ENCODE measurements around the gene ITGAX. TPM values are rescaled to one million over a fixed set of nuclear protein-coding genes. Genes with fewer than 3 reads are reported as not detected.
"Not testable (repeated sequence)": the region's sequence is repeated elsewhere in the genome, so short reads cannot be mapped to it uniquely, and the experiment has no call there.

ITGAX gene
- polyA plus RNA-seq, 3 donors = 0.51 to 1.1 (median 0.83) TPM

DNA sequence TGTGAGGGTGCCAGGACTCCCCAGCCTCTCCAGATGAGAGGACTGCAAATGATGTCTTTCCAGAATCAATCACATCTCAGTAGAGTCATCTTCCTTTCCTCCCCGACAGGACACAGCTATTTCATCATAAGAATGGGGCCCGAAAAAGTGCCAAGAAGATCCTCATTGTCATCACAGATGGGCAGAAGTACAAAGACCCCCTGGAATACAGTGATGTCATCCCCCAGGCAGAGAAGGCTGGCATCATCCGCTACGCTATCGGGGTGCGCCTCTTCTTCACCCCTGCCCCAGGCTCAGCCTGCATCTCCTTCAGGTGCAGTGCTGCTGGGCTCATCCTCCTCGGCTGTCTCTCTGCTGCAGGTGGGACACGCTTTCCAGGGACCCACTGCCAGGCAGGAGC, 52.4 kb downstream of the ITGAX start:
- DNase-seq = no peak

DNA sequence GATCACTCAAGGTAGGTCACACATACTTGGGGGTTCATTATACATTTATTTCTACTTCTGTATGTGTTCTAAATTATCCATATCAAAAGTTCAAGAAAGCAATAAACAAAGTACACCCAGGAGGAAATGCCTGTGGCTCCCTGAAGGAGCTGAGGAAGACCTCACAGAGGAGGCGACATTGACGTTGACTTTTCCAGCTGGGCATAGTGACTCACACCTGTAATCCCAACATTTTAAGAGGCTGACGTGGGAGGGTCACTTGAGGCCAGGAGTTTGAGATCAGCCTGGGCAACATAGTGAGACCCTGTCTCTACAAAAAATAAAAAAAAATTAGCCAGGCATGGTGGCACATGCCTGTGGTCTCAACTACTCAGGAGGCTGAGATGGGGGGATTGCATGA, 54.5 kb downstream of the ITGAX start:
- no peak for DNase-seq

DNA sequence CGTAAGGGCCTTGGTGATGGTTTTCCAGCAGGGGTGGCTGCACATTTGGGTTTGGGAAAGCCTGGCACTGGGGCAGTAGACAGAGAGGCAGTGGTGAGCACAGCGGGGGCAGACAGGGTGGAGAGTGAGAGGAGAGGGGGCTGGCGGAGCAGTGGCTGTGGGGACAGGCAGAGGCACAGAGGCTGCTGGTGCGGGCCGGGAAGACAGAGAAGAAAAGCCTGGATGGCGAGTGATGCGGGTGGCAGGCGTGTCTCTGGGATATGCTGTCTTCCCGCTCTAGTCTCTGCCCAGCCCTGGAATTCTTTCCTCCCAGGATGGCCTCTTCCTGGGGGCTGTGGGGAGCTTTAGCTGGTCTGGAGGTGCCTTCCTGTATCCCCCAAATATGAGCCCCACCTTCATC, 55.1 kb downstream of the ITGAX start:
- no peak for DNase-seq

DNA sequence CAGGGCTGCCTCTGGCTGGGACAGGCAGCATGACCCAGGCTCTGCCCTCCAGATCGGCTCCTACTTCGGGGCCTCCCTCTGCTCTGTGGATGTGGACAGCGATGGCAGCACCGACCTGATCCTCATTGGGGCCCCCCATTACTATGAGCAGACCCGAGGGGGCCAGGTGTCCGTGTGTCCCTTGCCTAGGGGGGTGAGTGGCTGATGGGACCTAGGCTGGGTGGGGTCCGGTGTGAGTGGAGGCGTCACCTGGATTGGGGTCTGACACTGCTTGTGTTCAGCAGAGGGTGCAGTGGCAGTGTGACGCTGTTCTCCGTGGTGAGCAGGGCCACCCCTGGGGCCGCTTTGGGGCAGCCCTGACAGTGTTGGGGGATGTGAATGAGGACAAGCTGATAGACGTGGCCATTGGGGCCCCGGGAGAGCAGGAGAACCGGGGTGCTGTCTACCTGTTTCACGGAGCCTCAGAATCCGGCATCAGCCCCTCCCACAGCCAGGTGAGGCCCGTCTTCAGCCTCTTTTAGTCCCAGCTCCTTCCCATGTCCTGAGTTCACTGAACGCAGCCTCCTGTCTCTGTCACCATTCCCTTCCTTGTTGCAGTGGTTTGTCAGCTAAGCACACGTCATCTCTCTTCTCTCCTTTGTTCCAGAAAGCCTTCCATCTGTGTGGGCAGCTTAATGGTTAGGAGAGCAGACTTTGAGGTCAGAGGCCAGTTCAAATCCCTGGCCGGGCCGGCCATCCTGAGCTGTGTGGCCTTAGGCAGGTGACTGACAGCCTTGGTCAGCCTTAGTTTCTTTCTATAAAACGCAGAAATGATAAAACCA, 56.3 kb downstream of the ITGAX start:
- DNase-seq = no peak

DNA sequence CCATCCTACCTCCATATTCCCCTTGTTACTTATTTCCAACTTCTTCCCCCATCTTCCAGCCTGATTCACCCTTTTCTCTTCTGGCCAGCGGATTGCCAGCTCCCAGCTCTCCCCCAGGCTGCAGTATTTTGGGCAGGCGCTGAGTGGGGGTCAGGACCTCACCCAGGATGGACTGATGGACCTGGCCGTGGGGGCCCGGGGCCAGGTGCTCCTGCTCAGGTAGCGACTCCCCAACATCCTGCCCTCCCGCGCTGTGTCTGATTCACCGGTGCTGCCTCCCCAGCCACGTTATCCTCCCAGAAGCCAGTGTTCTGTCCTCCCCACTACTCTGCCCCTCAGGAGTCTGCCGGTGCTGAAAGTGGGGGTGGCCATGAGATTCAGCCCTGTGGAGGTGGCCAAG, 57.8 kb downstream of the ITGAX start:
- no peak for DNase-seq

DNA sequence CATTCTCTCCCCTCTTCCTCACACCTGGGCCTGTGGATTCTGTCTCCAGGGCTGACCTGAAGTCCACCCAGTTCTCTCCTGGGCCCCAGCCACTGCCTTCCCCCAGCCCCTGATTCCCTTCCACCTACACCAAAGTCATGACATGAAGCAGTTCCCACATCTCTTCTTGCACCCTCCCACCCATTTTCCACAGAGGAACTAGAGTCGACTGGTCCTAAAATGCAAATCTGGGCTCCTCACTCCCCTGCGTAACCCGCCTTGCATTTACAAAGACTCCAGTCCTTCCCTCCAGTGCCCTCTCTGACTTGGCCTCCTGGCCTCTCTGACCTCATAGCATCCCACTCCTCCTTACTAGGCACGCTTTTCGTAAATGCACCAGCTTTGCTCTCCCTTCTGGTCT, 58.4 kb downstream of the ITGAX start:
- no peak for DNase-seq

DNA sequence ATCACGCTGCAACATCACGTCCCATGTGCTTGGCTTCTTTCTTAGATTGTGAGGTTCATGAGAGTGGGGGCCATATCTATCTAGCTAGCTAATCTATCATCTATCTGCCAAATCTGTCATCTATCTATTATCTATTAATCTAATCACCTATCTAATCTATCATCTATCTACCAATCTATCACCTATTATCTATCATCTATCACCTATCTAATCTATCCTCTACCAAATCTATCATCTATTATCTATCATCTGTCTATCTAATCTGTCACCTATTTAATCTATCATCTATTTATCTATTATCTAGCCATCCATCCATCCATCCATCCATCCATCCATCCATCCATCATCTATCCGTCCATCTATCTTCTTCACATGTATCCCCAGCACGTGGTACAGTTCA, 59.0 kb downstream of the ITGAX start:
- no peak for DNase-seq

DNA sequence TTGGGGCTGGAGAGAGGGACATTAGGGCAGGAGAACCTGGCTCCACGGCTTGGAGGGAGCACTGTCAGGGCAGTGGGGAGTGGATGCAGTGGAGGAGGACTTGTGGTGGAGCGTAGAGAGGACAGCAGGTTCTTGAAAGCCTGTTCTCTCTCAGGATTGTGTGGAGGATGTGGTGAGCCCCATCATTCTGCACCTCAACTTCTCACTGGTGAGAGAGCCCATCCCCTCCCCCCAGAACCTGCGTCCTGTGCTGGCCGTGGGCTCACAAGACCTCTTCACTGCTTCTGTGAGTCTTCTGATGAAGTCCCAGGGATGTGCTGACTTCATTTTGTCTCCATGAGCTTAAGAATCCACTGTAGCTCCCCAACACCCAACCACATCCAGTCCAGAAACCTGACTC, 59.7 kb downstream of the ITGAX start:
- no peak for DNase-seq

DNA sequence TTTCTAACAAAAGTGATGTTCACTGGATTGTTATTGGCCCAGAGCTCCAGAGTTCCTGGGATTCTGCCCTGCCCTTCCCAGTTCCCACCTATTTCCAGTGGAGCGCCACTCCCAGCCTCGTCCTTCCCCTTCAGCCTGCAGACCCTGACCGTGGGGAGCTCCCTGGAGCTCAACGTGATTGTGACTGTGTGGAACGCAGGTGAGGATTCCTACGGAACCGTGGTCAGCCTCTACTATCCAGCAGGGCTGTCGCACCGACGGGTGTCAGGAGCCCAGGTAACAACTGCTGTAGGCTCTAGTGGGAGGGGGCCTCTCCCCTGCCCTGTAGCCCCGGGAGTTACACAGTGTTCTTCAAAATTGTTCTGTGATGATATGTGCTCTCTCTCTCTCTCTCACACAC, 61.4 kb downstream of the ITGAX start:
- no peak for DNase-seq

DNA sequence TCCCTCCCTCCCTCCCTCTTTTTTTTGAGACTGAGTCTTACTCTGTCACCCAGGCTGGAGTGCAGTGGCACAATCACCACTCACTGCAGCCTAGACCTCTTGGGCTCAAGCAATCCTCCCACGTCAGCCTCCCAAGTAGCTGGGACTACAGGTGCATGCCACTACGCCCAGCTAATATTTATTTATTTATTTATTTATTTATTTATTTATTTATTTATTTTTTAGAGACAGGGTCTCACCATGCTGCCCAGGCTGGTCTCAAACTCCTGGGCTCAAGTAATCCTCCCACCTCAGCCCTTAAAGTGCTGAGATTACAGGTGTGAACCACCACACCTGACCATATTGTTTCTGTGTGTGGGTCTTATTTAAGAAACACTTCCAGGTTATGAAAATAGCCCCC, 62.1 kb downstream of the ITGAX start:
- DNase-seq = not testable (repeated sequence)

DNA sequence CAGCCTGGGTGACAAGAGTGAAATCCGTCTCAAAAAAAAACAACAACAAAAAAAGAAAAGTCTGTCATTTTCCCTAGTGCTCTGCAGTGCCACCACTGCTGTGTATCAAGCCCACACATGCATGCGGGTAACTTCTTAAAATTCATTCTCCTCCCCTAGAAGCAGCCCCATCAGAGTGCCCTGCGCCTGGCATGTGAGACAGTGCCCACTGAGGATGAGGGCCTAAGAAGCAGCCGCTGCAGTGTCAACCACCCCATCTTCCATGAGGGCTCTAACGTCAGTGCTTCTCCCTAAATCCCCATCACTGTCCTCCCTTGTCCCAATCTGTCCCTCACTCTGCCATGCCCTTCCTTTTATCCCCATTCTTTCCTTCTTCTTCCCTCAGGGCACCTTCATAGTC, 62.9 kb downstream of the ITGAX start:
- DNase-seq = no peak

DNA sequence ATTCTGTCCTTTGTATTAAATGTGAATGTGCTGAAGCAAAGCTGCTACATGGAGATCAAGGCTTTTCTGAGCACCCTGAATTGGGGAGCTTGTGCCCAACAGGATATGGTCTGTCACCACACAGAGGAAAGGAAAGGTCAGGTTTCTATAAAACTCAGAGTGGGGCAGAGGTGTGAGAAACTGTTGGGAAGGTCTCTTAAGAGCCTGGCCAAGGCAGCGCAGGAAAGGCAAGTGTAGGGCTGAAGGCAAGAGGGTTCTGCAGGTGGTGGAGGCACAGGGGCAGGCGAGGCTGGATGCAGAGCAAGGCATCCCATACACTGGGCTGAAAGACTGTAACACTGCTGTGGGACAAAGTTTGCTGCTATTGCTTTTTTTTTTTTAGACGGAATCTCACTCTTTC, 65.1 kb downstream of the ITGAX start:
- no peak for DNase-seq

DNA sequence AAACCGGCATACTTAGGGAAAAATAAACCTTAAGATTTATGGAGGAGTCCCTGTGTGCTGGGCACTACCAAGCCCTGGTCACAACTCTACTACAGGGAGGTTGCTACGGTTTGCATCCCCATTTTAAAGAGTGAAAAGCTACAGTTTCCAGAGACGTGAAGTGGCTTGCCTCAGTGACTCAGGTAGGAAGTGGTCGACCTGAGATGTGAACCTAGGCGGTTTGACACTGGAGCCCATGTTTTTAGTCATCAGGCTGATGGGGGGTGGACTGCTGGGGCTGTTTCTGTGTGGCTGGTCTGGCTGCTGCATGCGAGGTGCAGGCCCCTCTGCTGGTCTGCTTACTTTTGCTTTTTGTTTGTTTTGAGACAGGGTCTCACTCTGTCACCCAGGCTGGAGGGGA, 66.6 kb downstream of the ITGAX start:
- no peak for DNase-seq

DNA sequence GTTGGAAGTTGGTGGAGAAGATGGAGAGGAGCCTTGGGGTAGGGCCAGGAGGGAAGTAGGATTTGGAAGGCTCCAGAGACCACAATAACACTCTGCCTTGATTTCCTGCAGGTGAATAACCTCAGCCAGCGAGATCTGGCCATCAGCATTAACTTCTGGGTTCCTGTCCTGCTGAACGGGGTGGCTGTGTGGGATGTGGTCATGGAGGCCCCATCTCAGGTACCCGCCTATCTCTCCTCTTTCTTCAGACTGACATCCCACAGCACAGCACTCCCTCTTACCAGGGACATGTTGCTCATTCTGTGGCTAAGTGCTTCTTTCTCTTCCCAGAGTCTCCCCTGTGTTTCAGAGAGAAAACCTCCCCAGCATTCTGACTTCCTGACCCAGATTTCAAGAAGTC, 68.3 kb downstream of the ITGAX start:
- DNase-seq = no peak

DNA sequence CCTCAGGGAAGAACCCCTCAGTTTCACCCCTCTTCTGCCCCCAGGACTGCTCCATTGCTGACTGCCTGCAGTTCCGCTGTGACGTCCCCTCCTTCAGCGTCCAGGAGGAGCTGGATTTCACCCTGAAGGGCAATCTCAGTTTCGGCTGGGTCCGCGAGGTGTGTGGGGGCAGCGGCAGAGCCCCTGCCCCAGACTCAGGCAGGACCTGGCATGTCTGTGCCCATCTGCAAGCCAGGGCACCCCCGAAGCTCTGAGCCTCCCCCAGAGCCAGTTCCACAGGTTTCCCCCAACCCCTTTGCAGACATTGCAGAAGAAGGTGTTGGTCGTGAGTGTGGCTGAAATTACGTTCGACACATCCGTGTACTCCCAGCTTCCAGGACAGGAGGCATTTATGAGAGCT, 68.8 kb downstream of the ITGAX start:
- DNase-seq = no peak

DNA sequence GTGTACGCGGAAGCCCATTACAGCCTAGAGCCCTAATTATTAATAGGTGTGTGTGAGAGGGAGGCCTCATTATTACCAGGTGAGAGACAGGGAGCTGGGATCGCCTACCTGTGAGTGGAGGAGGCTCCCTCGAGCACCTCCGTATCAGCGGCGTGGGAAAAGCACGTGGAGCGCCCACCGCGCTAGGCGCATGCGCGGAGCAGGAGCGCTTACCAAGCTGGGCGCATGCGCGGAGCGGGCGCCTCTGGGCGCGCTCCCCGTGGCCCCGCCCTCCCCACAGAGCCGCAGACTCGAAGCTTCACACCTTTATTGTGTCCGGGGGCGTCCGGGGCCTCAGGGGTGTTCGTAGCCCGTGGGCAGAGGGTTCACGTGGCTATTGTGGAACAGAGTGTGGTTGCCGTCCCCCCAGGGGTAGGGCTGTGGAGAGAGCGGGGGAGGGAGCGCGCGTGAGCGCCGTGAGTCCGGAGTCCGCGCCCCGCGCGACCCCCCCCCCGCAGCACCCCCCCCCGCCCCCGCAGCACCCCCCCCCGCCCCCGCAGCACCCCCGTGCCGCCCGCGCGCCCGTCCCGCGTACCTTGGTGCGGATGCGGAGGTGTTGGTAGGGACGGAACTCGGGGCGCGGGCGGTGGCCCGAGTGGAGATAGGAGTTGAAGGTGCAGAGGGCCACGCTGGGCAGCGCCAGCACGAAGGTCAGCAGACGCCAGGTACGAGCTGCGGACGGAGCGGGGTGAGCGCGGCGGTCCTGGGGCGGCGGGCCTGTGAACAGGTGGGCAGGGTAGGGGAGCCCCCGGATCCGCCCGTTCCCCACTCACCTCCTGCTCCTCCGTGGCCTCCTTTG, 72.7 kb downstream of the ITGAX start:
- DNase-seq = peak; percentile 40

DNA sequence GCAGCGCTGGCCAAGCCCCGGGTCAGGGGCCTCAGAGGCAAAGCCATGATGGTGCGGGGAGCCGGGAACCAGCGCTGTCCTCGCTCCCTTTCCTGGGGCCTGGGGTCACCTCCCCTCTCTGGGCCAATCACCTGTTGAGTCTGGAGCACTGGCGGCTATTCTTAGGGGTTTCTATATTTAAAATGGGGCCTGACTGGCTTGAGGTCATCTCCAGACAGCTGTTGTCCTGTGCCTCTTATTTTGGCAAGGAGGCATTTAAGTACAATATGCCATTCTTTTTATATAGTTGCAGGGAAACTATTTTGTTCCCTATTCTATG, 73.3 kb downstream of the ITGAX start, which contains the start of gene COX6A2:
COX6A2 (minus strand) TSS at position 82 of the 319 bp plus-strand sequence; CDS start at position 47, 35 bp downstream.
- no peak for DNase-seq

DNA sequence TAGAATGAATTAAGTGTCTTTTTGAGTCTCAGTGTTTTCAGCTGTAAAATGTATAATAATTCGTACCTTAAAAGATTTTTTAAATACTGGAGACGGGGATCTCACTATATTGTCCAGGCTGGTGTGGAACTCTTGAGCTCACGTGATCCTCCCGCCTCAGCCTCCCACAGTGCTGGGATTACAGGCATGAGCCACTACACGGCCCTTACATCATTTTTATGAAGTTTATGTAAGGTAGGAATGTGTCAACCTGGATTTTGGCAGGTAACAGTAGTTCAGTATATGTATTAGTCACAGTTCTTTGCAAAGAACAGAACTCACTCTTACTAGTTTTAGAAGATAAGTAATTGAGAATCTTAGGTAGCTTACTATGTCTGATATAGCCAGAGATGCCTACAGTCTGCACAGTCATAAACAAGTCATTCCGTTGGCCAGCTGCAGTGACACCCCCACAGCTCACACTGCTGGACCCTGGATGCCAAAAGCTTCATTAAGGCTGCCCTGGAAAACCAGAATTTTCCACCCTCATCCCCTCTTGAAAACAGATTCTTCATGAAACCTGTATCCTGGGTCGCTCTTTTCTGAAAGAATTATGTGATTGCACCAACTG, 73.8 kb downstream of the ITGAX start:
- DNase-seq = no peak

DNA sequence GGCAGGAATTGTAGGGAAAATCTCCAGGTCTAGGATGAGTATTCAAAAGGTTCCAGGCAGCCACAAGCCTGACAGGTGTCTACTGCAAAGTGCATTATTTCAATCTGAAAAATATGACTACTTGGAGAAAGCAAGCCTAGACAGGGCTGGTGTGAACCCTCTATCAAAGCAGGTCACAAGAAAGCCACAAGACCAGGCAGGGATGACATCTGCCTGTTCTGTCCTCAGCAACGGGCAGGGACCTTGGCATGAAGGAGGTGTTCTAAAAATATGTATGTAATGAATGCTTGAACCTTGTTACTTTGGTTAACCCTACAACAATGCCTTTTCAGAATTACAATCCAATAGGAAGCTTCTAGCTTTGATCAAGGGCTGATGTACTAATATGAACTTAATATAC, 74.3 kb downstream of the ITGAX start:
- no peak for DNase-seq

DNA sequence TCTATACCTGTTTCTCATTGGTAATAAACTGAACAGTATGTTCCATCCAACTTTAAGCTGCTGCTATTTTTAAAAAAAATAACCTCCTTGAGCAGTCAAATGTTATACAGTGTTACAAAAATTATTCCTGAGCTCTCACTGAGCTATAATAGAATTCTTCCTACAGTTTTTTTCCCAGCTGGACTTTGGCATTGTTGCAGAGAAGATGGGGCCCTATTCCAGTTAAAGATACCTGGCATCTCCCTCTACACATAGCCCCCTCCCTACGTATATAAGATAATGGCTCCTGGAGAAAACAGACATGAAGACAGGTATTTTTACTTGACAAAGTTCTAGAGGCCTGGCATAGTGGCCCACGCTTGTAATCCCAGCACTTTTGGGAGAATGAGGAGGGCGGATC, 74.8 kb downstream of the ITGAX start:
- no peak for DNase-seq

DNA sequence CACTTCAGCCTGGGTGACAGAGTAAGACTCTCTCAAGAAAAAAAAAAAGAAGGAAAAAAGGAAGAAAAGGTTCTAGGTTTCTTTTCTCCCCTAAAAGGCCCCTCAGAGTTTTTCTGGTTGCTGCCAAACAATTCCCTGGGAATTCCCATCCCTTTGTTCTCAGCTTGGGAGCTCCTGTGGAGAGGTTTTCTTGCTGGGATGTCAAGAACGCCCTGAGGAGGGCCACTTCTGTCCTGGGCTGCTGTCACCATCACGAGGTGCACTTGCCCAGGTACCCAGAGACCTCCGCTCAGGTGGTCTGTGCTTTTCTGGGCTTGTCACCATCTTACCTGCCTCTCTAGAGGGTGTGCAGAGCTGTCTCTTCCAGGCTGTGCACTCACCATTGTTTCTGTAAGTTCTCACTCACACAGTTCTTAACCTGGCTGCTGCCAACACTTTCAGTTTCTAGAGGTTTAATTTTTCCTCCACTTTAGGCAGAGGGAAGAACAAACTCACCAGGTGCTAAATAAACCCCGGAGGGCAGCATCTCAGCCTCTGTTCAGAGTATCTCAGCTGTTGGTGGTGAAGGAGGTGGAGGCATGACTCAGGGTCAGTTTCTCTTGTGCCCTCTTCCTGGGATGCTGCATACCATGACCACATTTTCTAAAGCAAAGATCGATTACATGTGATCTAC, 75.5 kb downstream of the ITGAX start:
- no peak for DNase-seq
